GM15510 (cell line): ENCODE data around the gene PTPRG.

ENCODE experiments used
- POLR2A ChIP-seq: IDR thresholded peaks from 3 replicates; pipeline ENCODE4 v1.6.1; 2011; ENCODE audit warnings: borderline replicate concordance; ENCODE audit not compliant: insufficient read length; ENCODE audit errors: extremely low read depth

The PTPRG gene

DNA sequence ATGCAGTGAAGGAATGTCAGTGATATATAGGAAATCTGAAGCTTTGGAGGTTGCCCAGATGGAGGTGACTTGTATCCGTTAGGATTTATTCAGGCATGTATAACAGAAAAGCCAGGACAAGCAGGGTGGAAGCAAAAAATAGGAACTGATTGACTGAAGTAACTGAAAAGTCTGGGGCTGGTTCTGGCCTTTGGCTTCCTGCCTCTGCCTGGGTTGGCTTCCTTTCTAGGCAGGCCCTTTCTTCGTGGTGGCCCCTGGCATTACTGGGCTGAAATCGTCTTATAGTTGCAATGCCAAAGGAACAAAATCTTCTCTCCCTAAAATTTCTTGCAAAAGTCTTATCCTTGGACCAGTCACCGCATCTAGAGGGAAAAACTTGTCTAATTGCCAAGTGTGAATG is 386.1 kb downstream of the PTPRG start:
- TF ChIP-seq POLR2A, result no peak

- no peak for TF ChIP-seq POLR2A
These were observed 387.4 kb downstream of the PTPRG start for GRCh38 chr3:61948699-61949305.

DNA sequence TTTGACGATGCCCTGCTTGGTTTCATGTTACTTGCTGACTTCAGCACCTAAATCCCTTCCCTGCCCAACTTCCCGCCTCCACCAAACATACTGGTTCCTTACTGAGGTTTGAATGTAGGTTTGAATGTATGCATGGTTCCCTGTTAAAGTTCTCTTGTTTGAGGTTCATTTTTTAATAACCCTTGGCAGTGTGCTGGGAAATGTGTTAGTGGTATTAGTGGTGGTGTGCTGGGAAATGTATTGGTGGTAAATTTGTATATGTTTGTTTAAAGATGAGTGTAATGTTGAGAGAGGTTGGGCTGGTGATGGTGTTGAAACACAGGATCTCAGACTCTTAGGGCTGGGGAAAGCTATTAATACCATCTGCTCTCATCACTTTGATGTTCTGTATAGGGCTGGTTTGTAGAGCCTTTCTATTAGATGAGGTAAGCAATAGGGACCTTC is 392.7 kb downstream of the PTPRG start:
- no peak for TF ChIP-seq POLR2A

- no peak for TF ChIP-seq POLR2A
These were observed 394.1 kb downstream of the PTPRG start for GRCh38 chr3:61955483-61955882.

DNA sequence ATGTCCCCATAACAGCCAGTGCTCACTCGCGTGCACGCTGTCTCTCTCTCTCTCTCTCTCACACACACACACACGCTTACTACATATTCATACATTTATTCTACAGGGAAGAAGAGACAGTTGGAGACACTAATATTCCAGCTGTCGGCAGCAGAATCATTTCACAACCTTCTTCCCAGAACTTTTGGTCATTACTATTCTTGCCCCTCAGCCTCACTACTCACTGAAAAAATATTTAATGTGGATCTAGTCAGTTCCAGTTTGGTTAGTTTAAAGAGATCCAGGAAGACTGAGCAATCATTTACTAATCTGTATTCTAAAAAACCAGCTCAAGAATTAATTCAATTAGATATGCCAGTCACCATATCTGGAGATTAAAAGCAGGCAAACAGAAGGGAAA is 394.9 kb downstream of the PTPRG start:
- TF ChIP-seq POLR2A, result no peak

GRCh38 chr3:61957259-61957658 is 395.9 kb downstream of the PTPRG start:
- no peak for TF ChIP-seq POLR2A

DNA sequence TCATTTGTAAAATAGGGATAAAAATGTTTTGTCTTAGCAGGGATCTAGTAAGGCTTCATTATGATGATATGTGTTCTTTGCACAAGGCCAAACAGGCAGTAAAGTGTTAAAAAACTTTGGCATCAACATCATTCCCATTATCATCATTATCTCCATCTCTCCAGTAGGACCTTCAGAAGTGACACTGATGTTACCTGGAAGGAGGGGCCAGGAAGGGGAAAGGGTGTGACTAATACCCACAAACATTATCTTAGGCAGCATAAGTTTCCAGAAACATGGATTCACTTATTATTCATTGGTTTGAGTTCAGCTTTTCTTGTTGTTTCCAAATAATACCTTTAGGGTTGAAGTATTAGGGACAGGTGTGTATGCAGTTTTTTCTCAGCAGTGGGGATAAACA is 399.6 kb downstream of the PTPRG start:
- TF ChIP-seq POLR2A, result no peak

- no peak for TF ChIP-seq POLR2A
These were observed 400.5 kb downstream of the PTPRG start for GRCh38 chr3:61961900-61962299.

DNA sequence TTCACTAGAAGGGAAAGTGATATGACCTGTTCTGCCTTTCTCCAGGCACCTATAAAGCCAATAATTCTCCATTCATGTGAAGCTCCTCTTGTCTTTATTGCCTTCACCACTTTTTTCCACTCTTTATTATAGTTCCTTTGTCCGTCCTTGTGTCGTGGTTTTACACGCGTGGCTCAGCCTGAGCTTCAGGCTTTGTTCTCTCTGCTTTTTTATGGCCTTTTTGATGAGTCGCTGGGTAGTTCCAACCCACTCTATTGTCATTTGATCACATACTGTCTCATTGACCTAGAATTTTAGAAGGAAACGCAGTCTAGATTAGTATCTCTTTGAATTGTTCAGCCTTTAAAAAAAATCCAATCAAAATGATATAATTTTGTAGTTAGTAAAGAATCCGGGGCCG is 403.2 kb downstream of the PTPRG start:
- no peak for TF ChIP-seq POLR2A

GRCh38 chr3:61965770-61966131 is 404.4 kb downstream of the PTPRG start:
- TF ChIP-seq POLR2A, result no peak

- no peak for TF ChIP-seq POLR2A
These were observed 404.8 kb downstream of the PTPRG start for GRCh38 chr3:61966200-61966599.

DNA sequence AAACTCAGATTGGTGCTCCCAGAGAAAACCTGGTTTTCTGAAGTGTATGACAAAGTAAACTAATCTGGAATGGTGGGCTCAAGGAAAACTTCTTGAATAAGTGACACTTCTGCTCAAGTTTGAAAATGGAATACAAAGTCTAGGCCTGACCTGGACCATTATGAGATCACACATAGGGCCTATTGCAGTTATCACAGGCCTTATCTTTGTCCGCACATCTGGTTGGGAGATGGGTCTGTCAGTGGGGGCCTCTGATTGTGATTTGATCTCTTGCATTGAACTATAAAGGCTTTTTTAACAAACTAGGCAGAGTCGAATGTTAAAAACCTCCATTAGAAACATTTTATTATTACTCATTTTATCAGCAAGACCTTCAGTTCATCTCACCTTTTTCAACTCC is 405.6 kb downstream of the PTPRG start:
- TF ChIP-seq POLR2A, result no peak

GRCh38 chr3:61967937-61968336 is 406.6 kb downstream of the PTPRG start:
- no peak for TF ChIP-seq POLR2A

DNA sequence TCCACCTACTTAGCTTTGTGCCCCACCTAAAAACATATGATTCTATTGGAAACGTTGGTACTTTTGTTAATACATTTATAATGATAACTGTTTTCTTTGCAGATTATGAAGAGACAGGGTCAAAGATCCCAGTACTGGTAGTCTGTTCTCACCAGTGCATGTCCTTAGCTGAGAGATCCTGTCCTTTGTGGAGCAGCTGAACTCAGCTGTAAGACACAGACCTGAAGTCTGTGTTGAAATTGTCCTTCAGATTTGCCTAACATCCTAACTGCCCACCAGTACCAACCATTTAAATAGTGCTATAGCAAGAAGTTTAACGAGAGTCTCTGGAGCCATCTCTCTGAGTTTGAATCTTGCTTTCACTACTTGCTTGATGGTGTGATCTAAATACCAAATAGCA is 413.3 kb downstream of the PTPRG start:
- TF ChIP-seq POLR2A, result no peak

DNA sequence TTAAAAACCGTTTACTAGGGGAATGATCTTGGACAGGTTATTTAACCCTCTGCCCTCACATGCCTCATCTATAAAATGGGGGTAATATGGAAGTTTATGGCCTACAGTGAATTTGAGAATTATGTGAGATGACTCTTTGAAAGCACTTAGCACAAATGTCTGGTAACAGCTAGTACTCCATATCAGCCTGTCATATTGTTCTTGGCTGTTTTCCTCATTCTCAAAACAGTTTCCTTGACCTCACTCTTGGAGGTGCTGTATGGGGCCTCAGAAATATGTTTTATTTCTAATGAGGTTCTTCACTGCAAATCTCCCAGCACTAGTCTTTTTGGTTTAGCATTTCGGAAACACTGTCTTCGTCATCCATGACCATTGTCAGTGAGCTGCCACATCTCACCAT is 413.8 kb downstream of the PTPRG start:
- TF ChIP-seq POLR2A, result no peak

- no peak for TF ChIP-seq POLR2A
These were observed 414.6 kb downstream of the PTPRG start for GRCh38 chr3:61975936-61976335.
